OCI-LY7 (cell line): ENCODE measurements around the gene TMEM8B.

Source experiments
- CTCF ChIP-seq: fragments of 200-600 bp; sonication (generic); conservative IDR thresholded peaks from 2 replicates; pipeline ENCODE4 v1.5.1; 2014; ENCODE audit warnings: mild to moderate bottlenecking, antibody characterized with exemption, low read length, moderate library complexity, mixed read lengths
- EZH2phosphoT487 ChIP-seq: fragments of 200-600 bp; sonication (generic); IDR thresholded peaks from 2 replicates; pipeline ENCODE4 v1.6.1; 2018; ENCODE audit warnings: low read depth, borderline replicate concordance, mild to moderate bottlenecking, mixed run types, antibody characterized with exemption, low read length, moderate library complexity, mixed read lengths

GRCh38 chr9:35790025-35790384, 39.0 kb upstream of the TMEM8B start:
- TF ChIP-seq CTCF (no peak), EZH2phosphoT487 (no peak)
